DLD1 (cell line): ENCODE data around the gene PAGR1.
"Not testable (repeated sequence)": the region's sequence is repeated elsewhere in the genome, so short reads cannot be mapped to it uniquely, and the experiment has no call there.

Experiments used
- in situ Hi-C: cut with HindIII; loops from 2 replicates; pipeline ENCODE4 v1.10.0; 2017; ENCODE audit warnings: low sequenced_read_pairs

Gene PAGR1

DNA sequence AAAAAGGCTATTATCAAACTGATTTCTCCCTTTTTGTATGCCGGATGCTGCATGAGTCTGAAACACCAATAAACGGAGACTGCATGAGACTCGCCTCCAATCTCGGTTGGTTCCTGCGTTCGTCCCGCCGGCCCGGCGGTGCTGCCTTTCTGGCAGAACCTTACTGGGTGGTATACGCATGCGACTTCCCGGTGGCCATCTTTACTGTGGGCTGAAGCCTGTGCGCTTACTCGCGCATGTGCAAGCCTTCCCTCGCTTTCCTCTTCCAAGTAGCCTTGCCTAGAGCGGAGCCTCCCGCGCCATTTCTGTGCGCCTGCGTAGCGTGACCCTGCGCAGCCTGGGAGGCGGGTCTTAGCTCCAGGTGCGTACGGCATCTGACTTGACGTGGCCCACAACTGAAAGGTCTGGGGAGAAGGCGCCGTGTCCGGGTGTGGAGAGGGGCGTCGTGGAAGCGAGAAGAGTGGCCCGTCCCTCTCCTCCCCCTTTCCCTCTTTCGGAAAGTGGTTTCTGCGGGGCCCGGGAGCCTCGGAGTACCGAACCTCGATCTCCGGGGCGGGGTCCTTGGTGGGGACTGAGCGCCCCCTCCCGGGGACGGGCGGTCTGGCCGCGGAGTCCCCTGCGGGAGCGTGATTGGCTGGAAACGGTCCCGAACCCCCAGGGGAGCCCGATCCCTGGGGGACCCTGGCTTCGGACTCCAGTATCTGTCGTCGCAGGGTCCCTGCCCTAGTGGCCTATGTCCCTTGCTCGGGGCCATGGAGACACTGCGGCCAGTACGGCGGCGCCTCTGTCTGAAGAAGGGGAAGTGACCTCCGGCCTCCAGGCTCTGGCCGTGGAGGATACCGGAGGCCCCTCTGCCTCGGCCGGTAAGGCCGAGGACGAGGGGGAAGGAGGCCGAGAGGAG lies at the start of gene PAGR1:
TSS of gene PAGR1 (plus strand) at position 360 of the 901 bp plus-strand sequence. CDS start at position 734, 374 bp downstream.
- in situ Hi-C loops: no loop called here

DNA sequence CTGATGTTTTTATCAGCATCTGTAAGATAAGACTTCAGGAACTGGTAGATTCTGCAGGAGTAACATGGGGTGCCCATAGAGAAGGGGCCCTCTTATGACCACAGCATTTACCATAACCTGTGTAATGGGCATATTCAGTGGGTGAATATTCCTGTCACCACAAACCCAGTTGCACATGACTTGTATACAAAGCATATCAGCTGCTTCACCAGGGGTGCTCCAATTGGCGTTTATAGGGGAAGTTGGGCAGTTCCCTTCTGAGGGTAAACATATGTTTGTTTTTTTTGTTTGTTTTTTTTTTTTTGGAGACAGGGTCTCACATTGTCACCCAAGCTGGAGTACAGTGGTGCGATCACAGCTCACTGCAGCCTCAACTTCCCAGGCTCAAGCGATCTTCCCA lies 49.4 kb upstream of the PAGR1 start:
- in situ Hi-C loops: no loop called here

DNA sequence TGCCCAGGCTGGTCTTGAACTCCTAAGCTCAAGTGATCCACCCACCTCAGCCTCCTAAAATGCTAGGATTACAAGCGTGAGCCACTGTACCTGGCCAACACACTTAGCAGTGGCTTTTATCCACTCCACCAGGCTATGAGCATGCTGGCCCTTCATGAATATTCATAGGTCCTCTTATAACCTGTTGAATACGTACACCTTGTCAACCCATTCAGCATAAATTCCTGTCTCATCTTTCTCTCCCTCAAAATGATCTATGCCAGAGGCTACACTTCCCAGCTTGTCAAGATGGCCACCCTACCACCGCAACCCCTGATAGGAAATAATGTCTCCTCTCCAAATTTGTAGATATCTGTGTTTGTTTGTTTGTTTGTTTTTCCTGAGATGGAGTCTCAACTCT lies 48.9 kb upstream of the PAGR1 start:
- in situ Hi-C loops: no loop called here

DNA sequence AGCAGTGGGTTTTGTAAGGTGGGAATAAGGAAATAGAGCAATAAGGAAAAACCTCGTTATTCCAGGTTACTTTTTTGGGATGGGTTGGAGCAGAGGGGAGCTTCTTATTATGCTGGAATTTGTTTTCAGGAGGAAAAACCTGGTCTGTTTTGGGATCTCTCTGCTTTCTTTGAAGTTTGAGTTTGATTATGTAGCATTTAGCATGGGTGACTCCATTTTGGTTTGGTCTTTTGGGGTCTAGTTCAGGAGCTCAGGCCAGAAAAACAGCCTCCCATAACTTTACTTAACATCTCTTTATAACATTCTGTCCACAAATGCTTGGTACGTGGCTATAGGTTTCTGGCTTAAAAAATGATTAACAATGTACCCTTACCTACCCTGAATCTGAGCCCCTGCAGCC lies 46.4 kb upstream of the PAGR1 start:
- in situ Hi-C loops: no loop called here

DNA sequence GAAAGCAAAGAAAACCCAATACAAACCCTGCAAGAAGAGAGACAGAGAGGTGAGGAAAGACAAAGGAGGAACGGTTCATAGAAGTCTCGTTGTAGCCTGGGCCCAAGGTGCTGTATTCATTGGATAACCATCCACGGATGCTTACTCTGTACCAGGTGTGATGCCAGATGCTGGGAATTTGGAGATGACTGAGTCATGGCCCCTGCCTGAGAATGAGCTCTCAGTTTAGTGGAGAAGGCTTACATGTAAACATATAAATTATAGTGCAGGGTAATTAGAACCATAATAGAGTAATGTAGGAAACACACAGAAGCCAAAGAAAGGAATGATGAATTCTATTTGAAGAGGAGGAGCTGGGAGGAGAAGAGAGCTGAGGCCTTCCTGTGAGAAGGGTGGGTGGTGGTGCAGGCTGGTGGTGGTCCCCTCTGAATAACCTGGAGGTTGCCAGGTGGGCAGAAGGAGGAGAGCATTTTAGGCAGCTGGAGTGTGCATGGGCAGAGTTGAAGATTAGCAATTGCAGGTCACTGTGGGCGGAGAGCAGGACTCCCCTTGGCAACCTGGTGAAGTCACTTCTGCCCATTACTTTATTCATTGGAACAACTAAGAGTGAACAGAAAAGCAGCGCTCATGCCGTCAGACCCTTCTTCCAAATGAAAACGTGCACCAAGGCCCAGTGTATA lies 45.6 kb upstream of the PAGR1 start:
- in situ Hi-C loops: no loop called here

DNA sequence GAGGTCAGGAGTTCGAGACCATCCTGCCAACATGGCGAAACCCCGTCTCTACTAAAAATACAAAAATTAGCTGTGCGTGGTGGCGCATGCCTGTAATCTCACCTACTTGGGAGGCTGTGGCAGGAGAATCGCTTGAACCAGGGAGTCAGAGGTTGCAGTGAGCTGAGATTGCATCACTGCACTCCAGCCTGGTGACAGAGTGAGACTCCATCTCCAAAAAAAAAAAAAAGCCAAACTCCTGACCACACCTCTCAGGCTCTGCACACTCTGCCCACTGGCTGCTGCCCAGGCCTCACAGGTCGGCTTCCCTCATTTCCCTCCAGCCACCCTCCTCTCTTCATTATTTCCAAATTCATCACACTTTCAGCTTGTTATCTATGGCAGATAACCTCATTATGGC lies 43.6 kb upstream of the PAGR1 start:
- in situ Hi-C loops: not testable (repeated sequence)

DNA sequence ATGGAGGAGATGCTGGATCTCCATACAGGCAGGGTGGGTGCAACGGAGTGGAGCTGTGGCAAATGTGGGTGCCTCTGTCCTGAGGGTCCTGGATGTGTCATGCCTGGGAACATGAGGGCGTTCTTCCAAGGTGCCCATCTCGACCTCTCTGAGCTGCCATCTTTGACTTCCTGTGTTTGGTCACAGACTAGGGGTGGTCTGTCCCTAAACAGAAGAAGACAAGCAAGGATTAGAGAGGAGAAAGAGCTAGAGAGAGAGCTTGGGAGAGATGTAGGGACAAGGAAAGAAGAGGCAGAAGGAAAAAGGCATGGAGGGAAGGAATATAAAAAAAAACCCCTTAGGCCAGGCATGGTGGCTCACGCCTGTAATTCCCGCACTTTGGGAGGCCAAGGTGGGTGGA lies 41.2 kb upstream of the PAGR1 start:
- in situ Hi-C loops: no loop called here

DNA sequence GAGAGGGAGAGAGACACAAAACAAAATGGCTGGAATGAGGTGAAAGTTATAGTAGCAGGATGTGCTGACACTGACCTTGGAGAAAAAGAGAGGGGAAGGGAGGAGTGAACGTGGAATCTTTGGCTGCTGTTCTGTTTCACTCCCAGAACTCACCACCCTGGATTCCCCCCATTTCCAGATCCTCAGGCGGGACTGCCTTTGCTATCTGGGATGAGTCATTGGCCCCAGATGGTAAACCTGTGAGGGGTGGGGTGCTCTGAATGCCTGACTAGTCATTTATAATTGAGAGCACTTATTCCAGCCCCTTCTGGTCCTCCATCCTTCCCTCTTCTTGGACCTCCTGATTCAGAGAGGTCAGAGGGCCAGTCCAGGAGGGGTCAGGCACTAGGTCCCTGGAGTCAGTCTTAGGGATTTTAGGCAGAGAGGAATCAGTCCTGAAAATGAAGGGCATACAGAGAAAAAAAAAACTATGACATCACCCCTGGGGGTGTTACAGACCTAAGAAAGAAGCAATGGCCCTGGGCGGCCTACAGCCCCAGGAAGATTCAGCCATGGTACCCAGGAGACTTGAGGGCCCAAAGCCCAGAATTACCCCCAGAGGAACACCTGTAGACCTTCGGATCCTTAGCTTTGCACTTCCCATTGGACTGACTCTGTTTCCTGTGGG lies 40.1 kb upstream of the PAGR1 start:
- in situ Hi-C loops: no loop called here

DNA sequence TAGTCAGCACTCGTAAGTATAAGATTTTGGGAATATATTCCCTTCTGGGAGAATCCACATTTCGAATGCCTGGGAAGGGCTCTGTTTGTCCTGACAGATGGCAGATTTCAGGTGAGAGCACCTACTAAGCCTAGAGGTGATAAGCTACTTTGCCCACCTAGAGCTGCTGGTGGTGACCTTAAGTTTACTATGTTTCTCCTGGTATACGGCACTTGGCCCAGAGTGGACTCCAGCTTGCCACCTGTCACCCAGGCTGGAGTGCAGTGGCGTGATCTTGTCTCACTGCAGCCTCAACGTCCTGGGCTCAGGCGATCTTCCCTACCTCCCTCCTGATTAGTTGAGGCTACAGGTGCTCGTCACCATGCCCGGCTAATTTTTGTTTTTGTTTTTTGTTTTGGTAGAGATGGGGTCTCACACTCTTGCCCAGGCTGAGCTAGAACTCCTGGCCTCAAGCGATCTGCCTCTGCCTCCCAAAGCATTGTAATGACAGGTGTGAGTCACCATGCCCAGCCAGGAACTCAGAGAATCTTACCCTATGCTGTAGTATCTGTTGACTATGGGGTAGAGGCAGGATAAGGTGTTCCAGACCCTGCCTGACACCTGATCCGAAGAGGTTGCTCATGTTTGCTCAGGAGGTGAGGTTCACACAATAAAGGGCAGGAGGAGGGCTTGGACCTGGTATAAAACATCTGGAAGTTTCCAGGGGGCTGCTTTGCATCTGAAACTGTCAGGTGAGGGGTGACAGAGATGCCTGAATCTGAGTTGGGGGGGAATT lies 38.2 kb upstream of the PAGR1 start, which contains the start of gene ZG16:
TSS of gene ZG16 (plus strand) at position 681 of the 775 bp plus-strand sequence. CDS start 1,011 bp downstream, outside the sequence.
- in situ Hi-C loops: no loop called here

DNA sequence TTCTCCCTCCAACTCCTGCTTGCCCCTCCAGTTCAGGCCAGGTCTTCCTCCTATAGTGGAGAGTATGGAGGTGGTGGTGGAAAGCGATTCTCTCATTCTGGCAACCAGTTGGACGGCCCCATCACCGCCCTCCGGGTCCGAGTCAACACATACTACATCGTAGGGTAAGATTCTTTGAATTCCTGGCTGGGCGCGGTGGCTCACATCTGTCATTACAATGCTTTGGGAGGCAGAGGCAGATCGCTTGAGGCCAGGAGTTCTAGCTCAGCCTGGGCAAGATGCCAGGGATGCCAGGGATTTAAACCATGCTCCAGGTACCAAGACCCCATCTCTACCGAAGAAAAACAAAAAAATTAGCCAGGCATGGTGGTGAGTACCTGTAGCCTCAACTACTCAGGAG lies 36.5 kb upstream of the PAGR1 start:
- in situ Hi-C loops: no loop called here

DNA sequence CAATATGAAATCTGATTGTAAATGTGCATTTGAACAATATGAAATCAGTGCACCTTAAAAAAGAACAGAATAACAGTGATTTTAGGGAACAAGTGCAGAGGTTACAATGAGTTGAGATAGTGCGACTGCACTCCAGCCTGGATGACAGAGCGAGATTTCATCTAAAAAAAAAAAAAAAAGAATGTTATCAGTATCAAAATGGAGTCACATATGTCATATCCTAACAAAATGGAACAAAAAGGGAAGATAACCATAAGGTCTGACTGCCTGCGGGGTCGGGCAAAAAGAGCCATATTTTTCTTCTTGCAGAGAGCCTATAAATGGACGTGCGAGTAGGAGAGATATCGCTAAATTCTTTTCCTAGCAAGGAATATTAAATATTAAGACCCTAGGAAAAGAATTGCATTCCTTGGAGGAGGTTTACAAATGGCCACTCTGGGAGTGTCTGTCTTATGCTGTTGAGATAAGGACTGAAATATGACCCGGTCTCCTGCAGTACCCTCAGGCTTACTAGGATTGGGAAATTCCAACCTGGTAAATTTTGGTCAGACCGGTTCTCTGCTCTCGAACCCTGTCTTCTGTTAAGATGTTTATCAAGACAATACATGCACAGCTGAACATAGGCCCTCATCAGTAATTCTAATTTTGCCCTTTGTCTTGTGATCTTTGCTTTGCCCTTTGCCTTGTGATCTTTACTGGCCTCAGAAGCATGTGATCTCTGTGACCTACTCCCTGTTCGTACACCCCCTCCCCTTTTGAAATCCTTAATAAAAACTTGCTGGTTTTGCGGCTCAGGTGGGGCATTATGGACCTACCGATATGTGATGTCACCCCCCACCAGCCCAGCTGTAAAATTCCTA lies 32.6 kb upstream of the PAGR1 start:
- in situ Hi-C loops: not testable (repeated sequence)

DNA sequence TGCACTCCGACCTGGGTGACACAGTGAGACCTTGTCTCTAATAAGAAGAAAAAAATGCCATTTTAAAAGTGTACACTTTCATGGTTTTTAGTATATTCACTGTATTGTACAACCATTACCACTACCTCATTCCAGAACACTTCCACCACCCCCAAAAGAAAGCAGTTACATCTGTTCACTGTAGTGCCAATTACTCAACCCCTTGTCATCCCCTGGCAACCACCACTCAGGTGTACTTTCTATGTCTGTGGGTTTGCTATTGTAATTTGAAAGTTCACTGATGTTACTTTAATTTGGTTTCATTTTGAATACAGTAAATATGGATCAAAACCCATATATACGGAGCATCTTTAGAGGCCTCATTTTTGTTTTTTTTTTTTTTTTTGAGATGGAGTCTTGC lies 31.8 kb upstream of the PAGR1 start:
- in situ Hi-C loops: no loop called here

DNA sequence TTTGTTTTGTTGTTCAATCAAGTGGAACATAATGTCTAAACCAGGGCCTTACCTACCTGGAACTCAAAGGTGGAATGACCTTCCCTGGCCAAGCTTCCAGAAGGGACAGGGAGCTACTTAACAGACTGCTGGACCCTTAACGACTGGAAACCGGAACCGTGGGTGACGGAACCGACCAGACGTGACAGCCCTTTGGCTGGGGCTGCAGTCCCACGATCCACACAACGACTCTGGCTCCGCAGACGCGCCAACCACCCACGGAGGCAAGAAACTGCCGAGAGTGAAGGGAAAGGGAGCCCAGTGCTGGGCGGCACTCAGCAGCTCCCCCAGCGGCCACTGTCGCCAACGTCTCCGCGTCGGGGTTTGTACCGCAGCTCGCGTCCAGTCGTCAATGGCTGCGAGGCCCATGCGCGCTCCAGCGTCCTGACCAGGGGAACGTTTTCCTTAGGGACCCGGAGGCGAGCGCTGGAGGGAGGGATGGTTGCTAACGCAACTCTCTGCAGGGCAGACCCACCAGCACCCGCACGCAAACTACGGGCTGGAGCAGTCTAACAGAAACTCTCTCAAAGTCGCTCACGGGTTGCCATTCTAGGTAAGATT lies 31.0 kb upstream of the PAGR1 start:
- in situ Hi-C loops: no loop called here

DNA sequence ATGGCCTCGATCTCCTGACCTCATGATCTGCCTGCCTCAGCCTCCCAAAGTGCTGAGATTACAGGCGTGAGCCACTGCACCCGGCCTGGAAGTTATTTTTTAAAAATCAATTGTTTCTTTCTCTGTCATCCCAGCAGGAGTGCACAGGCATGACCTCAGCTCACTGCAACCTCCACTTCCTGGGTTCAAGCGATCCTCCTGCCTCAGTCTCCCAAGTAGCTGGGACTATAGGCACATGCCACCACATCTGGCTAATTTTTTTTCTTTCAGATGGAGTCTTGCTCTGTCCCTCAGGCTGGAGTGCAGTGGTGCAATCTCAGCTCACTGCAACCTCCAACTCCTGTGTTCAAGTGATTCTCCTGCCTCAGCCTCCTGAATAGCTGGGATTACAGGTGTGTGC lies 28.8 kb upstream of the PAGR1 start:
- in situ Hi-C loops: not testable (repeated sequence)

DNA sequence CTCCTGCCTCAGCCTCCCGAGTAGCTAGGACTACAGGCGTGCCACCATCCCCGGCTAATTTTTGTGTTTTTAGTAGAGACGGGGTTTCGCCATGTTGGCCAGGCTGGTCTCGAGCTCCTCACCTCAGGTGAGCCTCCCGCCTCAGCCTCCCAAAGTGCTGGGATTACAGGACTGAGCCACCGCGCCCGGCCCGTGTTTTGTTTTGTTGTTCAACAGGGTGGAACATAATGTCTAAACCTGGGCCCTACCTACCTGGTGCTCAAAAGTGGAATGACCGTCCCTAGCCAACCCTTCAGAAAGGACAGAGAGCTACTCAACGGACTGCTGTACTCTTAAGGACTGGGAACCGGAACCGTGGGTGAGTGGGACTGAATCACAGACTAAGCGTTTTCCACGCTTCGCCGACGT lies 26.2 kb upstream of the PAGR1 start:
- in situ Hi-C loops: no loop called here

DNA sequence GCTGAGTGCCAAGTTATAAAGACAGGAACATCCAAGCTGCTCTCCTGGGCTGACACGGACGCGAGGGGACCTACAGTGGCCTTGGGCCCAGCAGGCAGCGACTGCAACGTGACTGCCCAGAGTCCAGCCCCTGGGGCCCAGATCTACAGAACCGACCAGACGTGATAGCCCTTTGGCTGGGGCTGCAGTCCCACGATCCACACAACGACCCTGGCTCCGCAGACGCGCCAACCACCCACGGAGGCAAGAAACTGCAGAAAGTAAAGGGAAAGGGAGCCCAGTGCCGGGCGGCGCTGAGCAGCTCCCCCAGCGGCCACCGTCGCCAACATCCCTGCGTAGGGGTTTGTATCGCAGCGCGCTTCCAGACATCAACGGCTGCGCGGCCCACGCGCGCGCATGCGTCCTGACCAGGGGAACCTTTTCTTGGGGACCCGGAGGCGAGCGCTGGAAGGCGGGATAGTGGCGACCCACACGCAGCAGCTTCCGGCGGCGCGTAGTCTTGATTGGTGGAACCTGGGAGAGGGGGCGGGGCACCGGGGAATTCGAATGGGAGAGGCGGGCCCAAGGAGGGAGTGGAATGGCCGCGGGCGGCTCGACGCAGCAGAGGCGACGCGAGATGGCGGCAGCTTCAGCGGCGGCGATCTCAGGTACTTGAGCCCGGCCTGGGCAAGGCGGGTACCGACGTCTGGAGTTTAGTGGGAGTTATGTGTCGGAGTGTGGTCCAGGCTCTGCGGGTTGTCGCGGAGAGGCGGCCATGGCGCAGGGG lies 25.6 kb upstream of the PAGR1 start, which contains the start of gene KIF22:
TSS of gene KIF22 (plus strand) at position 569 of the 766 bp plus-strand sequence. CDS start at position 578, 9 bp downstream.
- in situ Hi-C loops: no loop called here

DNA sequence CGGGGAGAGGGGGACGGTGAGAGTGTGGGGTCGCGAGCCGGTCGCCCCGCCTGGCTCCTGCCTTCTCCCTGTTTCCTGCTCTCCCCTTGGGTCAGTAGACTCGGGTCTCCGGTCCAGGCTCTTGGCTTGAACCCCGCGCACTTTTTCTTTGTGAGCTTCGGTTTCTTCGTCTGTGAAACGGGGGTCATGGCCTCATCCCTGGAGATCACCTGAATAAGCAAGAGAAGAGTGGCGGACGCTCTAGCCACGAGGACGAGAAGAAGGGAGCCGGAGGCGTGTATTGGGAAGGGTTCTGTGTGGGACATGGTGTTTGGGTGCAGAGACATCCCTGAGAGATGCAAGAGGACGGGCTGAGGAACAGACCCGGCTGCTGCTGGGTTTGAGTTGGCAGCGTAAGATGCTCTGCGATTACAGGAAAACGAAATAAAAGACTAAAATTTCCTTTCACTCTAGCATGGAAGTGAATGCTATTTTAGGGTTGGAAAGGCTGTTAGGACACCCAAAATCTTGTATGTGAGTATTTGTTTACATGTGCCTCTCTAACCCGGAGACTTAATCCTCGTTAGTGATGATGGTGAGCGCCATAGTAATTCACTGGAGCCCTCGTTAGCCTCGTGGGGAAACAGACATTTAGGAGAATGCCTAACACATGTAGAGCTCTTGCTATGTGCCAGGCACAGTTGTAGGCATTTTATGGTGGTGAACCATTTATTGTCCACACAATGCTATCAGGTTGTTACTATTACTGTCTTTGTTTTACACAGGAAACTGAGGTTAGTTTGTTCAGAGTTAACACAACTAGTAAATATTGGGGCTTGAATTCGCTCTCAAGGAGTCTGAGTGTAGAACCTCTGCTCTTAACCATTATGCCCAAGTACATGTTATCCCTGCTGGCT lies 24.8 kb upstream of the PAGR1 start:
- in situ Hi-C loops: no loop called here
